GM12878 (cell line): ENCODE data around the gene METTL8. TPM values are rescaled to one million over a fixed set of nuclear protein-coding genes. Genes with fewer than 3 reads are reported as not detected.

Experiments
- ATAC-seq: fragments of 200-7000 bp; cut with Tn5 transposase; 3 replicates; pipeline ENCODE4 v1.9.1; 2020; ENCODE audit warnings: mild to moderate bottlenecking, moderate library complexity
- BruUV-seq: library from RNA; stranded (reverse); fragments of 400-500 nt; replicated peaks from 2 replicates; lab custom pipeline; 2021; lab: Mats Ljungman, UMichigan
- CTCF ChIA-PET: fragments of 300-600 bp; sonication (Branson Sonifier 250); formaldehyde crosslinking; extraction: SDS; loops from one replicate; lab custom pipeline; 2021; ENCODE audit warnings: inconsistent platforms; lab: Yijun Ruan, JAX
- POLR2A ChIA-PET: fragments of 350-600 bp; formaldehyde crosslinking; extraction: SDS; loops from one replicate; lab custom pipeline; 2021; ENCODE audit warnings: inconsistent platforms; lab: Charles Lee
- RAD21 ChIA-PET: fragments of 300-600 bp; sonication (Branson Sonifier 250); formaldehyde crosslinking; loops from one replicate; lab custom pipeline; 2023; ENCODE audit warnings: antibody characterized with exemption; ENCODE audit not compliant: unreplicated experiment; lab: Charles Lee
- SMC1A ChIA-PET: fragments of 300-600 bp; sonication (Branson Sonifier 250); formaldehyde crosslinking; loops from one replicate; lab custom pipeline; 2023; ENCODE audit not compliant: unreplicated experiment, uncharacterized antibody; lab: Charles Lee
- DNase-seq: peaks from one replicate; pipeline ENCODE4 v3.0.0-alpha.2; 2011; ENCODE audit warnings: low read depth, low spot score
- FAIRE-seq: peaks from 3 replicates; lab custom pipeline; 2011; peaks lifted over from hg19 to GRCh38; lab: Jason Lieb, UNC
- H2AFZ ChIP-seq: 2 replicates; pipeline ENCODE4 v1.6.0; 2011; ENCODE audit warnings: low read depth, low read length, control low read depth; ENCODE audit not compliant: control insufficient read depth
- H3K27ac ChIP-seq: 2 replicates; pipeline ENCODE4 v1.5.1; 2011; ENCODE audit warnings: control low read depth; ENCODE audit not compliant: control insufficient read depth, insufficient read depth
- H3K27me3 ChIP-seq, 2 experiments: replicated peaks in 1 of 2; 2 replicates each; pipeline versions ENCODE4 v1.6.0 to v1.6.1; 2011; ENCODE audit warnings: low read length in 1 of 2; ENCODE audit not compliant: control insufficient read depth in 2 of 2, insufficient read depth in 2 of 2
- H3K36me3 ChIP-seq, 2 experiments: 2 replicates each; pipeline ENCODE4 v1.5.1; 2011; ENCODE audit warnings: low read length in 1 of 2; ENCODE audit not compliant: control insufficient read depth in 2 of 2, insufficient read depth in 2 of 2
- H3K4me1 ChIP-seq: 2 replicates; pipeline ENCODE4 v1.6.1; 2011; ENCODE audit warnings: mild to moderate bottlenecking, low read length, moderate library complexity, mixed read lengths; ENCODE audit not compliant: control insufficient read depth, insufficient read depth
- H3K4me2 ChIP-seq: 2 replicates; pipeline ENCODE4 v1.6.0; 2011; ENCODE audit warnings: control low read depth; ENCODE audit not compliant: control insufficient read depth, insufficient read depth
- H3K4me3 ChIP-seq: fragments of 200-600 bp; sonication (generic); 2 replicates; pipeline ENCODE4 v1.5.1; 2016
- H3K79me2 ChIP-seq: 2 replicates; pipeline ENCODE4 v1.6.0; 2011; ENCODE audit warnings: low read length; ENCODE audit not compliant: control insufficient read depth, insufficient read depth
- H3K9ac ChIP-seq: 2 replicates; pipeline ENCODE4 v1.8.0; 2011; ENCODE audit warnings: low read length, control low read depth, mixed read lengths; ENCODE audit not compliant: control insufficient read depth, insufficient read depth
- H3K9me3 ChIP-seq: replicated peaks from 3 replicates; pipeline ENCODE4 v1.5.1; 2011; ENCODE audit warnings: mild to moderate bottlenecking, low read length; ENCODE audit not compliant: control insufficient read depth, insufficient read depth
- H4K20me1 ChIP-seq: 2 replicates; pipeline ENCODE4 v1.6.0; 2011; ENCODE audit not compliant: control insufficient read depth, insufficient read depth
- CBX5 ChIP-seq: sonication (generic); IDR thresholded peaks from 2 replicates; pipeline ENCODE4 v1.6.1; 2016; ENCODE audit warnings: low read depth, moderate library complexity, mild to moderate bottlenecking, inconsistent platforms
- E4F1 ChIP-seq: fragments of 450-650 bp; IDR thresholded peaks from 2 replicates; pipeline ENCODE4 v1.6.1; 2018; ENCODE audit warnings: borderline replicate concordance, mild to moderate bottlenecking; ENCODE audit not compliant: partially characterized antibody
- IRF4 ChIP-seq: IDR thresholded peaks from 2 replicates; pipeline ENCODE4 v1.6.1; 2011; ENCODE audit warnings: low read depth, low read length
- KAT2A ChIP-seq: conservative IDR thresholded peaks from 2 replicates; pipeline ENCODE4 v1.6.1; 2011; ENCODE audit warnings: low read depth, low read length; ENCODE audit not compliant: control insufficient read depth
- MEF2A ChIP-seq: IDR thresholded peaks from 2 replicates; pipeline ENCODE4 v1.6.1; 2011; ENCODE audit warnings: low read depth, mild to moderate bottlenecking, low read length, moderate library complexity; ENCODE audit not compliant: insufficient read depth
- NRF1 ChIP-seq: conservative IDR thresholded peaks from 2 replicates; pipeline ENCODE4 v1.6.1; 2011; ENCODE audit warnings: mild to moderate bottlenecking, low read depth, low read length, improper control_type of control experiment
- PAX8 ChIP-seq: fragments of 450-650 bp; IDR thresholded peaks from 2 replicates; pipeline ENCODE4 v1.6.1; 2017; ENCODE audit warnings: mild to moderate bottlenecking, moderate library complexity
- PKNOX1 ChIP-seq: fragments of 450-650 bp; IDR thresholded peaks from 2 replicates; pipeline ENCODE4 v1.6.1; 2016; ENCODE audit warnings: mild to moderate bottlenecking
- POLR2A ChIP-seq: IDR thresholded peaks from 2 replicates; pipeline ENCODE4 v1.6.1; 2011; ENCODE audit warnings: low read depth, mild to moderate bottlenecking, low read length
- TARDBP ChIP-seq: IDR thresholded peaks from 2 replicates; pipeline ENCODE4 v1.6.1; 2016; ENCODE audit warnings: borderline replicate concordance
- TCF3 ChIP-seq: IDR thresholded peaks from 2 replicates; pipeline ENCODE4 v1.6.1; 2012; ENCODE audit warnings: low read depth, mild to moderate bottlenecking, low read length, borderline replicate concordance; ENCODE audit not compliant: insufficient read depth
- in situ Hi-C: fragments of 300-500 bp; cut with MboI; formaldehyde crosslinking; loops from 9 replicates; pipeline ENCODE4 v1.14.3; 2018; ENCODE audit warnings: mixed read lengths
- intact Hi-C: fragments of 100-400 bp; cut with micrococcal nuclease; formaldehyde crosslinking; loops from one replicate; pipeline ENCODE4 v1.14.2; 2022; ENCODE audit not compliant: unreplicated experiment
- polyA plus RNA-seq, 11 experiments: library from polyadenylated mRNA; depleted of rRNA in 4 of 11; unstranded in 6 of 11; stranded (reverse) in 5 of 11; fragments of >200 nt; fragmentation: Nextera tagmentation in 4 of 11; fragmentation: Illumina TruSeq in 1 of 11; extraction: Ambion mirVana in 4 of 11; extraction: Trizol in 1 of 11; gene quantifications; 1 replicate in 1 of 11; 2 replicates in 10 of 11; pipeline versions ENCODE4 v1.2.1 to v1.2.3, GENCODE V29; 2011 to 2016; ENCODE audit warnings: inconsistent platforms in 2 of 11, missing spikeins in 2 of 11, low read depth in 1 of 11
- total RNA-seq, 4 experiments: library from RNA; depleted of rRNA in 3 of 4; stranded (reverse); fragments of >200 nt in 3 of 4; fragmentation: Illumina TruSeq in 1 of 4; extraction: Trizol in 1 of 4; gene quantifications; 2 replicates each; pipeline versions ENCODE4 v1.2.1 to v1.2.3, GENCODE V29; 2013 to 2021
- TF ChIP-seq, protein P1 (sequence below): IDR thresholded peaks from 2 replicates; pipeline ENCODE4 v1.6.1; 2012; ENCODE audit warnings: improper control_type of control experiment, low read depth, low read length; ENCODE audit not compliant: insufficient replicate concordance
- TF ChIP-seq, protein P2 (sequence below): fragments of 450-650 bp; formaldehyde crosslinking; IDR thresholded peaks from 2 replicates; pipeline ENCODE4 v1.4.0; 2020; ENCODE audit warnings: mild to moderate bottlenecking, moderate library complexity

The METTL8 gene
- total and polyA plus RNA-seq, 10 of the 15 experiments (the other 5 are each of a cell fraction or from before 2014, with no cell fraction given): 30.8 to 96.3 (median 51.5) TPM

DNA sequence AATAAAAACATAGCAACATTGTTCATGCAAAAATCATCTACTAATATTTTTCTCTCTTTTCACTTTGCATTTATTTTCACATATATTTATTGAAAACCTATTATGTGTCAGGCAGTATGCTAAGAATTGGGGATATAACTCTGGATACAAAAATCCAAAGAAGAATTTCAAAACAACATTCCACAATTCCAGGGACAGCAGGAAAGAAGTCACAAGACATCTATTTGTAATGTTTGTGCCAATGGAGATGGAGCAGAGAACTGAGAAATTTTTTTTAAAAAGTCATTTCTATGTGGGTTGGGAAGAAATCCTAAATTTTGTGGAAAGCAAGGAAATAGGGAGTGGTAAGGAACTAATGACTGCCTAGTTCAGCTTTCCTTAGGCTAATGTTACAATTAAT lies 144.5 kb downstream of the METTL8 start:
- no peak overlapping the region for H3K4me3 ChIP-seq
- no peaks in the 10 kb centered on the region for H4K20me1 ChIP-seq
- CTCF ChIA-PET: no interaction called here
- no peak for ATAC-seq
- FAIRE-seq: no peak
- H3K9ac ChIP-seq: no peak overlapping the region
- RAD21 ChIA-PET: interaction anchor here (0.7 kb wide), 1 partner anchor 18 kb away, joined by 4 read pairs; no protein-coding TSS in a partner anchor
- intact Hi-C loops (no loop called here), in situ Hi-C loops (no loop called here)
- POLR2A ChIA-PET: no interaction called here
- no peaks in the 10 kb centered on the region for H3K9me3 ChIP-seq
- no peak overlapping the region for H2AFZ ChIP-seq
- SMC1A ChIA-PET: interaction anchor here (1.9 kb wide), 1 partner anchor 127 kb away, joined by 5 read pairs; no protein-coding TSS in a partner anchor
- BruUV-seq: no TSS peak
- H3K27ac ChIP-seq: no peak overlapping the region
- H3K36me3 ChIP-seq: no peaks in the 10 kb centered on the region
- H3K79me2 ChIP-seq: no peaks in the 10 kb centered on the region
- no peak overlapping the region for H3K4me2 ChIP-seq
- H3K4me1 ChIP-seq: no peaks in the 10 kb centered on the region
- DNase-seq: no peak
- no peaks in the 10 kb centered on the region for H3K27me3 ChIP-seq
- TF ChIP-seq KAT2A (no peak), MEF2A (no peak), POLR2A (no peak), E4F1 (no peak), CBX5 (no peak), PKNOX1 (no peak), NRF1 (no peak), TCF3 (no peak), TARDBP (no peak), IRF4 (no peak), PAX8 (no peak)
- TF ChIP-seq, protein P1, sequence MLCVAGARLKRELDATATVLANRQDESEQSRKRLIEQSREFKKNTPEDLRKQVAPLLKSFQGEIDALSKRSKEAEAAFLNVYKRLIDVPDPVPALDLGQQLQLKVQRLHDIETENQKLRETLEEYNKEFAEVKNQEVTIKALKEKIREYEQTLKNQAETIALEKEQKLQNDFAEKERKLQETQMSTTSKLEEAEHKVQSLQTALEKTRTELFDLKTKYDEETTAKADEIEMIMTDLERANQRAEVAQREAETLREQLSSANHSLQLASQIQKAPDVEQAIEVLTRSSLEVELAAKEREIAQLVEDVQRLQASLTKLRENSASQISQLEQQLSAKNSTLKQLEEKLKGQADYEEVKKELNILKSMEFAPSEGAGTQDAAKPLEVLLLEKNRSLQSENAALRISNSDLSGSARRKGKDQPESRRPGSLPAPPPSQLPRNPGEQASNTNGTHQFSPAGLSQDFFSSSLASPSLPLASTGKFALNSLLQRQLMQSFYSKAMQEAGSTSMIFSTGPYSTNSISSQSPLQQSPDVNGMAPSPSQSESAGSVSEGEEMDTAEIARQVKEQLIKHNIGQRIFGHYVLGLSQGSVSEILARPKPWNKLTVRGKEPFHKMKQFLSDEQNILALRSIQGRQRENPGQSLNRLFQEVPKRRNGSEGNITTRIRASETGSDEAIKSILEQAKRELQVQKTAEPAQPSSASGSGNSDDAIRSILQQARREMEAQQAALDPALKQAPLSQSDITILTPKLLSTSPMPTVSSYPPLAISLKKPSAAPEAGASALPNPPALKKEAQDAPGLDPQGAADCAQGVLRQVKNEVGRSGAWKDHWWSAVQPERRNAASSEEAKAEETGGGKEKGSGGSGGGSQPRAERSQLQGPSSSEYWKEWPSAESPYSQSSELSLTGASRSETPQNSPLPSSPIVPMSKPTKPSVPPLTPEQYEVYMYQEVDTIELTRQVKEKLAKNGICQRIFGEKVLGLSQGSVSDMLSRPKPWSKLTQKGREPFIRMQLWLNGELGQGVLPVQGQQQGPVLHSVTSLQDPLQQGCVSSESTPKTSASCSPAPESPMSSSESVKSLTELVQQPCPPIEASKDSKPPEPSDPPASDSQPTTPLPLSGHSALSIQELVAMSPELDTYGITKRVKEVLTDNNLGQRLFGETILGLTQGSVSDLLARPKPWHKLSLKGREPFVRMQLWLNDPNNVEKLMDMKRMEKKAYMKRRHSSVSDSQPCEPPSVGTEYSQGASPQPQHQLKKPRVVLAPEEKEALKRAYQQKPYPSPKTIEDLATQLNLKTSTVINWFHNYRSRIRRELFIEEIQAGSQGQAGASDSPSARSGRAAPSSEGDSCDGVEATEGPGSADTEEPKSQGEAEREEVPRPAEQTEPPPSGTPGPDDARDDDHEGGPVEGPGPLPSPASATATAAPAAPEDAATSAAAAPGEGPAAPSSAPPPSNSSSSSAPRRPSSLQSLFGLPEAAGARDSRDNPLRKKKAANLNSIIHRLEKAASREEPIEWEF: no peak
- TF ChIP-seq, protein P2, sequence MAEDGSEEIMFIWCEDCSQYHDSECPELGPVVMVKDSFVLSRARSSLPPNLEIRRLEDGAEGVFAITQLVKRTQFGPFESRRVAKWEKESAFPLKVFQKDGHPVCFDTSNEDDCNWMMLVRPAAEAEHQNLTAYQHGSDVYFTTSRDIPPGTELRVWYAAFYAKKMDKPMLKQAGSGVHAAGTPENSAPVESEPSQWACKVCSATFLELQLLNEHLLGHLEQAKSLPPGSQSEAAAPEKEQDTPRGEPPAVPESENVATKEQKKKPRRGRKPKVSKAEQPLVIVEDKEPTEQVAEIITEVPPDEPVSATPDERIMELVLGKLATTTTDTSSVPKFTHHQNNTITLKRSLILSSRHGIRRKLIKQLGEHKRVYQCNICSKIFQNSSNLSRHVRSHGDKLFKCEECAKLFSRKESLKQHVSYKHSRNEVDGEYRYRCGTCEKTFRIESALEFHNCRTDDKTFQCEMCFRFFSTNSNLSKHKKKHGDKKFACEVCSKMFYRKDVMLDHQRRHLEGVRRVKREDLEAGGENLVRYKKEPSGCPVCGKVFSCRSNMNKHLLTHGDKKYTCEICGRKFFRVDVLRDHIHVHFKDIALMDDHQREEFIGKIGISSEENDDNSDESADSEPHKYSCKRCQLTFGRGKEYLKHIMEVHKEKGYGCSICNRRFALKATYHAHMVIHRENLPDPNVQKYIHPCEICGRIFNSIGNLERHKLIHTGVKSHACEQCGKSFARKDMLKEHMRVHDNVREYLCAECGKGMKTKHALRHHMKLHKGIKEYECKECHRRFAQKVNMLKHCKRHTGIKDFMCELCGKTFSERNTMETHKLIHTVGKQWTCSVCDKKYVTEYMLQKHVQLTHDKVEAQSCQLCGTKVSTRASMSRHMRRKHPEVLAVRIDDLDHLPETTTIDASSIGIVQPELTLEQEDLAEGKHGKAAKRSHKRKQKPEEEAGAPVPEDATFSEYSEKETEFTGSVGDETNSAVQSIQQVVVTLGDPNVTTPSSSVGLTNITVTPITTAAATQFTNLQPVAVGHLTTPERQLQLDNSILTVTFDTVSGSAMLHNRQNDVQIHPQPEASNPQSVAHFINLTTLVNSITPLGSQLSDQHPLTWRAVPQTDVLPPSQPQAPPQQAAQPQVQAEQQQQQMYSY (CRISPR knock-in tag): no peak
